Measurements from ENCODE around the gene FATE1. TPM values are rescaled to one million over a fixed set of nuclear protein-coding genes. Genes with fewer than 3 reads are reported as not detected.
"Not testable (repeated sequence)": the region's sequence is repeated elsewhere in the genome, so short reads cannot be mapped to it uniquely, and the experiment has no call there.

Gene FATE1
- total RNA-seq, 2 donors from 2014 or later: 1,003 TPM; not detected in 1

DNA sequence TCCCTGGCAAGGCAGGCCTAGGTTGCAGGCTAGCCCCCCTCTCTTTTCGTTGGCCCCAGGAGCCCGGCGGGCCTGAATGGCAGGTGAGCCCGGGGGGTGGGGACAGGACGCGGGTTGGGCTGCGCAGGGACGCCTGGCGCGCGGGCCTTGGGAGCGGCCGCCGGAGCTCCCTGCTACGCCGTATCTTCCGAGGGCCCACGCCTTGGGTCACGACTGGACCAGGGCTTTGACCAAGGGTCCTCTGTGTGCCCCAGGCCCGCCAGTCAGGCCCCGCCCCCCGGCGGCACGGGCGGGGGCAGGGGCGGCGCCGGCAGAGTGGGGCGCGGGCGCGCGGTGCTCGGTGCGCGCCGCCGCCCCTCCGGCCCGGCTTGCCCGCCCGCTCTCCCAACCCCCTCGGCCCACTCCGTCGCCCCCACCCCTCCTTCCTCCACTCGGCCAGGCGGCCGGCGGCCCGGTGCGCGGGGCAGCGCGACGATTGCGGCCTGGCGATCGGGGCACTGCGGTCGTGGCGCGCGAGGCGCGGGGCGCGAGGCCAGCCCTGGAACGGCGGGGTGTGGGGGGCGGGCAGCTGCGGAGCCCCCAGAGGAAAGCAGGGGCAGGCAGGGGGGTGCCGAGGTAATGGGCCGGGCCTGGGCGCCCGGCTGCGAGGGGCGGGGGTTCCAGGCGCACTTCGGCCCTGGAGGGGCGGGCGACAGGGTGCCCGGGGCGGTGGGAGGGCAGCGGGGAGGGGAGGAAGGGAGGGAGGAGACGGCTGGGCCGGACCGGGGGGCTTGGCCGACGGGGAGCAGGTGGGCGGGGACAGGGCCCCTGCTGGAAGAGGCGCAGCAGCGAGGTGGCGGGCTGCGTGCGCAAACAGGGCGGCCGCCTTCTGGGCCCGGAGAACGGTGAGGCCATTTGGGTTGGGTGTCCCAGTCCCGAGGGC, 20.9 kb upstream of the FATE1 start, which contains the start of gene PRRG3:
Gene PRRG3, plus strand, starts transcription at position 798 of the 922 bp plus-strand sequence. CDS start 3,357 bp downstream, outside the sequence.
- 0% methylated on average over 8 of the region's 100 CpGs for WGBS
- TF ChIP-seq, protein P1, sequence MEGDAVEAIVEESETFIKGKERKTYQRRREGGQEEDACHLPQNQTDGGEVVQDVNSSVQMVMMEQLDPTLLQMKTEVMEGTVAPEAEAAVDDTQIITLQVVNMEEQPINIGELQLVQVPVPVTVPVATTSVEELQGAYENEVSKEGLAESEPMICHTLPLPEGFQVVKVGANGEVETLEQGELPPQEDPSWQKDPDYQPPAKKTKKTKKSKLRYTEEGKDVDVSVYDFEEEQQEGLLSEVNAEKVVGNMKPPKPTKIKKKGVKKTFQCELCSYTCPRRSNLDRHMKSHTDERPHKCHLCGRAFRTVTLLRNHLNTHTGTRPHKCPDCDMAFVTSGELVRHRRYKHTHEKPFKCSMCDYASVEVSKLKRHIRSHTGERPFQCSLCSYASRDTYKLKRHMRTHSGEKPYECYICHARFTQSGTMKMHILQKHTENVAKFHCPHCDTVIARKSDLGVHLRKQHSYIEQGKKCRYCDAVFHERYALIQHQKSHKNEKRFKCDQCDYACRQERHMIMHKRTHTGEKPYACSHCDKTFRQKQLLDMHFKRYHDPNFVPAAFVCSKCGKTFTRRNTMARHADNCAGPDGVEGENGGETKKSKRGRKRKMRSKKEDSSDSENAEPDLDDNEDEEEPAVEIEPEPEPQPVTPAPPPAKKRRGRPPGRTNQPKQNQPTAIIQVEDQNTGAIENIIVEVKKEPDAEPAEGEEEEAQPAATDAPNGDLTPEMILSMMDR (IDR thresholded peaks at IDR 0.05): no peak
- no peak for TF ChIP-seq POLR2A (IDR thresholded peaks at IDR 0.05)
- no peak for TF ChIP-seq POLR2AphosphoS5 (IDR thresholded peaks at IDR 0.05)
- Histone ChIP-seq H3K4me3 (no peak within 1 kb of the TSS), H3K9me3 (no peaks in the 10 kb centered on the region), H3K4me1 (replicated peaks) (no peaks in the 10 kb centered on the region), H3K27me3 (replicated peaks; ENCODE audit: insufficient read depth) (no peaks in the 10 kb centered on the region), H3K27ac (no peak within 1 kb of the TSS), H3K36me3 (no peaks in the 10 kb centered on the region)
- no peak for DNase-seq (ENCODE audit: low spot score)
- intact Hi-C loops (cut with DNase I): no loop called here

DNA sequence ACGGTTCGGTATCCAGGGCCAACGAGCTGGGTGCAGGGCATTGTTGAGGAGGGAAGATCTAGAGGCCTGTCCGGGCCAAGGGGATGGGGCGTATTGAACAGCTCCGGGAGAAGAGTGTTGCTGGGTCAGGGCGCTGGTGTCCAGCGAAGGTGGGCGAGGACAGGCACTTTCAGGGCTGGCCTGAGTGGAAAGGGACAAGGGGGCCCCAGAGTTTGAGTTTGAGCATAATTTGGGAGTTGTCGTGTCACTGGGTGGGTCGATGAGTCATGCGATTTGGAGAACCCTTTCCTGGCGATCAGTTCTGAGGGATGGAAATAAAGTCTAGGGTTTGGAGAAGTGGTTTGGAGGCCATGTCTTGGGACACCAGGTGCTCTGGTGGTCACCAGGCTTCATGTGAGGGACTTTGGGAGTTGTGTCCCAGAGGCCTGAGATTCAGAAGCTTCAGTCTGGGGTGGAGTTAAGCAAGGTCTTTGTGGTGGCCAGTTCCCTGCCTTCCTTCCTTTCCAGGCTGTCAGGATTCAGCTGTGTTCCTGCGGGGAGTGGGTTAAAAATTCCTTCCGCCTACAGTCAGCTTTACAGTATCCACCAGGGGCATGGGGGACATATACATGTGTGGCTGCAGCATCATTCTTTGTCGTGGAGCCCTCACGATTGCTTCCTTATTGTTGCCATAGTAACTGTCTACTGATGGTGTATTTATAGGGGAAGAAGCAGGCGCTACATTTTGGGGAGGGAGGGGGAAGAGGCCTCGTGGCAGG, 20.1 kb upstream of the FATE1 start:
- Histone ChIP-seq H3K36me3 (no peaks in the 10 kb centered on the region), H3K27ac (no peak overlapping the region), H3K4me1 (replicated peaks) (no peaks in the 10 kb centered on the region), H3K27me3 (replicated peaks; ENCODE audit: insufficient read depth) (no peaks in the 10 kb centered on the region), H3K9me3 (no peaks in the 10 kb centered on the region), H3K4me3 (no peak overlapping the region)
- TF ChIP-seq, protein P1 (IDR thresholded peaks at IDR 0.05): no peak
- TF ChIP-seq POLR2A (IDR thresholded peaks at IDR 0.05): no peak
- no peak for TF ChIP-seq POLR2AphosphoS5 (IDR thresholded peaks at IDR 0.05)
- DNase-seq (ENCODE audit: low spot score): no peak
- 35% methylated on average over 14 of the region's 19 CpGs for WGBS
- intact Hi-C loops (cut with DNase I): no loop called here

DNA sequence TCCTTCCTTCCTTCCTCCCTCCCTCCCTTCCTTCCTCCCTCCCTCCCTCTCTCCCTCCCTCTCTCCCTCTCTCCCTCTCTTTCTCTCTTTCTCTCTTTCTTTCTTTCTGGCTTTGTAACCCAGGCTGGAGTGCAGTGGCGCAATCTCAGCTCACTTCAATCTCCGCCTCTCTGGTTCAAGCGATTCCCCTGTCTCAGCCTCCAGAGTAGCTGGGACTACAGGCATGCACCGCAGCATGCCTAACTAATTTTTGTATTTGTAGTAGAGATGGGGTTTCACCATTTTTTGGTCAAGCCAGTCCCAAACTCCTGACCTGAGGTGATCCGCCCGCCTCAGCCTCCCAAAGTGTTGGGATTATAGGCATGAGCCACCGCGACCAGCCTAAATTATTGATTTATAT, 18.8 kb upstream of the FATE1 start:
- H3K27ac ChIP-seq; H3K27me3 ChIP-seq (replicated peaks; ENCODE audit: insufficient read depth); H3K36me3 ChIP-seq; H3K9me3 ChIP-seq; H3K4me1 ChIP-seq (replicated peaks); intact Hi-C loops (cut with DNase I); DNase-seq (ENCODE audit: low spot score); H3K4me3 ChIP-seq: not testable (repeated sequence)
- 95% methylated on average over 8 of the region's 8 CpGs for WGBS

DNA sequence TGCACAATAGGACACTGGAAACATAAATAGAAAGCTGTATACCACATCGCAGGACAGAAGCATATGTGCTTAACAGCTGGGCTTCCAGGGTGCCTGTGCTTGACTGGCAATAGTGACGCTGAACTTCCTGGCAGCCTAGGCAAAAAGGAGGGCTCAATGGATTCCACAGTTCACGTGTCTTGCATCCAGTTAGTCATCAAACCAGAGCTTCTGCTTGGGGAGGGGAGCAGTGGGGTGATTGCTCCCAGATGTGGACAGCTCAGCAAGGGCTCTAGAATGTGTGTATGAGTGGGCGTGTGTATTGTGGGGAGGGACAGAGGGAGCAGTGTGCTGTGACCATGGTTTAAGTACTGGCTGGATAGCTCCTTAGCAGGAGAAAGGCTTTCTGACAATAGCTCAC, 18.3 kb upstream of the FATE1 start:
- no peaks in the 10 kb centered on the region for H3K4me1 ChIP-seq (replicated peaks)
- H3K9me3 ChIP-seq: no peaks in the 10 kb centered on the region
- H3K27me3 ChIP-seq (replicated peaks; ENCODE audit: insufficient read depth): no peaks in the 10 kb centered on the region
- intact Hi-C loops (cut with DNase I): no loop called here
- DNase-seq (ENCODE audit: low spot score): no peak
- H3K27ac ChIP-seq: no peak overlapping the region
- H3K36me3 ChIP-seq: no peaks in the 10 kb centered on the region
- 52% methylated on average over 3 of the region's 4 CpGs for WGBS
- TF ChIP-seq POLR2A (IDR thresholded peaks at IDR 0.05) (no peak), POLR2AphosphoS5 (IDR thresholded peaks at IDR 0.05) (no peak)
- TF ChIP-seq, protein P1 (IDR thresholded peaks at IDR 0.05): no peak
- no peak overlapping the region for H3K4me3 ChIP-seq

DNA sequence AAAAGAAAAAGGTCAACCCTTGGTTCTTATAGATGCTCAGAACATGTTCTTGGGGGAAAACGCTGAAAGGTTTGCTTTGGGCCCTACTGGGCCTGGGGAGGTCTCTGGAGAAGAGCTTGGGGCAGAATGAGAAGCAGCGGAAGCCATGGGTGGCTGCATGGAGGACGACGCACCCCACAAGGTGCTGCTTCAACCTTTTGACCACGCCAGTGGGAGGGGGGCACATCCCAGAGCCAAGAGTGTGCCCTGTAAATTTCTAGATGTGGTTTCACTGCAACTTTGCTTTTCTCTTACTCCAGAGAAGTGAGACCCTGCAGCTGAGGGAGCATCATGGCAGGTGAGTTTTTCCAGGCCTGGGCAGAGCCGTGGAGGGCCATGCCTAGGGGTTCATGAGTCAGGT, 17.4 kb upstream of the FATE1 start:
- Histone ChIP-seq H3K4me1 (replicated peaks) (no peaks in the 10 kb centered on the region), H3K4me3 (no peak overlapping the region), H3K9me3 (no peaks in the 10 kb centered on the region), H3K27ac (no peak overlapping the region), H3K36me3 (no peaks in the 10 kb centered on the region), H3K27me3 (replicated peaks; ENCODE audit: insufficient read depth) (no peaks in the 10 kb centered on the region)
- no peak for DNase-seq (ENCODE audit: low spot score)
- intact Hi-C loops (cut with DNase I): no loop called here
- TF ChIP-seq POLR2A (IDR thresholded peaks at IDR 0.05): no peak
- TF ChIP-seq POLR2AphosphoS5 (IDR thresholded peaks at IDR 0.05): no peak
- TF ChIP-seq, protein P1 (IDR thresholded peaks at IDR 0.05): no peak
- WGBS: 75% methylated on average over 6 of the region's 6 CpGs
